HepG2 (cell line): ENCODE data around the gene SNAI3. TPM values are rescaled to one million over a fixed set of nuclear protein-coding genes. Genes with fewer than 3 reads are reported as not detected.

Experiments
- ATAC-seq: fragments of 200-7000 bp; cut with Tn5 transposase; 3 replicates; pipeline ENCODE4 v1.9.1; 2020; ENCODE audit warnings: mild to moderate bottlenecking, moderate library complexity
- BruUV-seq: library from RNA; stranded (reverse); fragments of 400-500 nt; replicated peaks from 2 replicates; lab custom pipeline; 2021; lab: Mats Ljungman, UMichigan
- CTCF ChIA-PET: fragments of 300-600 bp; formaldehyde crosslinking; extraction: SDS; loops from one replicate; lab custom pipeline; 2021; ENCODE audit warnings: low total read pairs, inconsistent platforms, low intra/inter-chr PET ratio; lab: Yijun Ruan, JAX
- POLR2A ChIA-PET: fragments of 350-600 bp; sonication (Branson Sonifier 250); formaldehyde crosslinking; loops from one replicate; lab custom pipeline; 2020; ENCODE audit warnings: antibody characterized with exemption, inconsistent platforms; lab: Yijun Ruan, JAX
- DNase-seq: peaks from one replicate; pipeline ENCODE4 v3.0.0-alpha.2; 2015; ENCODE audit warnings: low spot score
- FAIRE-seq: peaks from 3 replicates; lab custom pipeline; 2011; peaks lifted over from hg19 to GRCh38; lab: Jason Lieb, UNC
- H2AFZ ChIP-seq: one replicate; pipeline ENCODE4 v1.6.1; 2011; ENCODE audit warnings: low read length, inconsistent platforms
- H3K27ac ChIP-seq: fragments of 300-600 bp; 3 replicates; pipeline ENCODE4 v1.8.0; 2011; ENCODE audit warnings: mixed run types, mild to moderate bottlenecking, mixed read lengths, low read length, inconsistent platforms; ENCODE audit not compliant: insufficient read depth; ENCODE audit errors: extremely low read length
- H3K27me3 ChIP-seq, 2 experiments: fragments of 200-600 bp in 1 of 2; 2 replicates in 1 of 2; 3 replicates in 1 of 2; pipeline versions ENCODE4 v1.6.0 to v1.8.0; 2011; ENCODE audit warnings: low read length in 2 of 2, mild to moderate bottlenecking in 2 of 2, moderate library complexity in 2 of 2, inconsistent platforms in 1 of 2; ENCODE audit not compliant: insufficient read depth in 2 of 2, control insufficient read depth in 1 of 2
- H3K36me3 ChIP-seq, 2 experiments: fragments of 200-600 bp in 1 of 2; replicated peaks in 1 of 2; 2 replicates in 1 of 2; 3 replicates in 1 of 2; pipeline versions ENCODE4 v1.5.1 to v1.8.0; 2011; ENCODE audit warnings: low read length in 2 of 2, inconsistent platforms in 1 of 2; ENCODE audit not compliant: insufficient read depth in 2 of 2, control insufficient read depth in 1 of 2
- H3K4me1 ChIP-seq: 2 replicates; pipeline ENCODE4 v1.5.1; 2012; ENCODE audit warnings: low read length, inconsistent platforms; ENCODE audit not compliant: insufficient read depth
- H3K4me2 ChIP-seq: 2 replicates; pipeline ENCODE4 v1.6.0; 2011; ENCODE audit warnings: low read depth, low read length, inconsistent platforms
- H3K4me3 ChIP-seq, 3 experiments: fragments of 200-600 bp in 1 of 3; sonication (generic), shearing (Covaris generic) in 1 of 3; replicated peaks in 1 of 3; 2 replicates each; pipeline ENCODE4 v1.5.1; 2011 to 2016; ENCODE audit warnings: low read length in 3 of 3, inconsistent platforms in 2 of 3, low read depth in 2 of 3, mild to moderate bottlenecking in 2 of 3, control low read depth in 1 of 3, mixed read lengths in 1 of 3; ENCODE audit not compliant: insufficient read depth in 1 of 3
- H3K79me2 ChIP-seq: one replicate; pipeline ENCODE4 v1.6.1; 2011; ENCODE audit warnings: low read length, inconsistent platforms; ENCODE audit not compliant: insufficient read depth
- H3K9ac ChIP-seq: 2 replicates; pipeline ENCODE4 v1.6.0; 2011; ENCODE audit warnings: mild to moderate bottlenecking, low read depth, low read length, inconsistent platforms; ENCODE audit not compliant: insufficient read depth
- H3K9me3 ChIP-seq: 2 replicates; pipeline ENCODE4 v1.5.1; 2012; ENCODE audit warnings: mild to moderate bottlenecking, low read length
- H4K20me1 ChIP-seq: 2 replicates; pipeline ENCODE4 v1.6.0; 2011; ENCODE audit warnings: inconsistent platforms, mild to moderate bottlenecking, low read length, moderate library complexity; ENCODE audit not compliant: insufficient read depth
- FOXA3 ChIP-seq: IDR thresholded peaks from 2 replicates; pipeline ENCODE4 v1.6.1; 2016; ENCODE audit warnings: missing genetic modification reagents, missing compliant biosample characterization
- HIVEP1 ChIP-seq: sonication (generic); formaldehyde crosslinking; IDR thresholded peaks from 2 replicates; pipeline ENCODE4 v1.4.0; 2020; ENCODE audit warnings: mild to moderate bottlenecking, missing genetic modification reagents
- HNRNPL ChIP-seq: fragments of 200-400 bp; formaldehyde crosslinking; IDR thresholded peaks from 2 replicates; pipeline ENCODE4 v1.6.1; 2017; ENCODE audit warnings: mild to moderate bottlenecking, low read depth, low read length
- JUNB ChIP-seq: sonication (generic); formaldehyde crosslinking; IDR thresholded peaks from 2 replicates; pipeline ENCODE4 v1.8.0; 2022; ENCODE audit warnings: missing genetic modification reagents, mild to moderate bottlenecking, borderline replicate concordance
- POLR2AphosphoS2 ChIP-seq: IDR thresholded peaks from 2 replicates; pipeline ENCODE4 v1.6.1; 2011; ENCODE audit warnings: low read depth, low read length, improper control_type of control experiment
- XBP1 ChIP-seq: sonication (generic); formaldehyde crosslinking; IDR thresholded peaks from 2 replicates; pipeline ENCODE4 v1.5.0; 2020; ENCODE audit warnings: missing genetic modification reagents
- ZNF138 ChIP-seq: sonication (generic); formaldehyde crosslinking; IDR thresholded peaks from 2 replicates; pipeline ENCODE4 v1.5.0; 2020; ENCODE audit warnings: mild to moderate bottlenecking, low read depth, missing genetic modification reagents
- ZNF232 ChIP-seq: sonication (generic); formaldehyde crosslinking; IDR thresholded peaks from 2 replicates; pipeline ENCODE4 v1.4.0; 2020; ENCODE audit warnings: missing genetic modification reagents, borderline replicate concordance
- ZNF761 ChIP-seq: sonication (generic); formaldehyde crosslinking; conservative IDR thresholded peaks from 2 replicates; pipeline ENCODE4 v1.4.0; 2020; ENCODE audit warnings: mild to moderate bottlenecking, missing genetic modification reagents
- WGBS: methylation state at CpG from one replicate; pipeline ENCODE4 v1.1.6; 2017; ENCODE audit warnings: low lambda C conversion rate; 5-methylcytosine and 5-hydroxymethylcytosine counted together
- in situ Hi-C: cut with HindIII; loops from 2 replicates; pipeline ENCODE4 v1.10.0; 2017; ENCODE audit warnings: low pct_unique_long_range_greater_than_20kb; ENCODE audit not compliant: extremely low pct_ligation_motif_present
- intact Hi-C: fragments of 100-400 bp; cut with micrococcal nuclease; formaldehyde crosslinking; loops from one replicate; pipeline ENCODE4 v1.10.0; 2022; ENCODE audit not compliant: unreplicated experiment
- polyA plus RNA-seq, 8 experiments: library from polyadenylated mRNA; depleted of rRNA in 3 of 8; stranded (reverse) in 7 of 8; unstranded in 1 of 8; fragments of >200 nt; fragmentation: Illumina TruSeq in 4 of 8; extraction: Trizol in 4 of 8; gene quantifications; 2 replicates each; pipeline versions ENCODE4 v1.2.1 to v1.2.3, GENCODE V29; 2011 to 2016; ENCODE audit warnings: low read depth in 4 of 8, missing spikeins in 1 of 8, mixed read lengths in 1 of 8; ENCODE audit not compliant: insufficient read depth in 1 of 8
- total RNA-seq, 5 experiments: library from RNA; depleted of rRNA; stranded (reverse); fragments of >200 nt; fragmentation: Illumina TruSeq; extraction: Trizol; gene quantifications; 2 replicates each; pipeline ENCODE4 v1.2.3, GENCODE V29; 2016; ENCODE audit warnings: low read depth in 1 of 5
- TF ChIP-seq, protein P1 (sequence below): sonication (generic); formaldehyde crosslinking; IDR thresholded peaks from 2 replicates; pipeline ENCODE4 v1.5.1; 2020; ENCODE audit warnings: missing genetic modification reagents, mild to moderate bottlenecking, borderline replicate concordance
- TF ChIP-seq, protein P2 (sequence below): sonication (generic); formaldehyde crosslinking; IDR thresholded peaks from 2 replicates; pipeline ENCODE4 v1.8.0; 2022; ENCODE audit warnings: missing genetic modification reagents, mild to moderate bottlenecking, inconsistent platforms, borderline replicate concordance

SNAI3 gene
- total and polyA plus RNA-seq, 2 of the 13 experiments (the other 11 are each of a cell fraction or from before 2014, with no cell fraction given) = 0.09 to 0.18 TPM

DNA sequence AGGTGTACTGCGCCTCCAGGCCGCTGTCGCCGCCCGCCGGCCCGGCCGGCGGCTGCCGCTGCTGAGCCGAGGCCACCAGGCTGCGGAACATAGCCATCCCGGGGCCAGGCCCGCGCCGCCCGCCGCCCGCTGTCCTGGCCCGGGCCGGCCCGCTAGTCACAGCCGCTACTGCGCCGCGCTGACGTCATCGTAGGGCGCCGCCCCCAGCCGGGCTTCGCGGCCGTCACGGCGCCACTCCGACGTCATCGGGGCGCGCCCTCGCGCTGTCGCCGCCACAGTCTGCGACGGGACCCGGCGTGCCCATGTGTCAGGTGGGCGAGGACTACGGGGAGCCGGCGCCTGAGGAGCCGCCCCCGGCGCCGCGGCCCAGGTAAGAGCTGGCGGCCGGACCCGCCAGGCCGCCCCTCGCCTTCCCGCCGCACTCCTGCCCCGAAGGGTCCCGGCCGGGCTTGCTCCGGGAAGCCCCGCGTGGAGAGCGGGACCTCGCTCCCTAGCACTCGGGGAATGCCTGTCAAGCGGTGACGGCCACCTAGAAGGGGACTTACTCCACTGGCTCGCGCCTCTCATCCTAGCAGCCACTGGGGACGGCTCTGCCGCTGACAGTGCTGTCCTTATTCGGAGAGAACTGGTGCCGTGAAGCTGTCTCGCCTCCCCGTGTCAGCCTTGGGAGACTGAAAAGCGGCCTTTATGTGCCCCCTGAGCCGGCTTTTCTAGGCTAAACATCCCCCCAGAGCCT, 20.1 kb upstream of the SNAI3 start, which contains the start of the genes CTU2 and RNF166 (continued):
- TF ChIP-seq, protein P1, sequence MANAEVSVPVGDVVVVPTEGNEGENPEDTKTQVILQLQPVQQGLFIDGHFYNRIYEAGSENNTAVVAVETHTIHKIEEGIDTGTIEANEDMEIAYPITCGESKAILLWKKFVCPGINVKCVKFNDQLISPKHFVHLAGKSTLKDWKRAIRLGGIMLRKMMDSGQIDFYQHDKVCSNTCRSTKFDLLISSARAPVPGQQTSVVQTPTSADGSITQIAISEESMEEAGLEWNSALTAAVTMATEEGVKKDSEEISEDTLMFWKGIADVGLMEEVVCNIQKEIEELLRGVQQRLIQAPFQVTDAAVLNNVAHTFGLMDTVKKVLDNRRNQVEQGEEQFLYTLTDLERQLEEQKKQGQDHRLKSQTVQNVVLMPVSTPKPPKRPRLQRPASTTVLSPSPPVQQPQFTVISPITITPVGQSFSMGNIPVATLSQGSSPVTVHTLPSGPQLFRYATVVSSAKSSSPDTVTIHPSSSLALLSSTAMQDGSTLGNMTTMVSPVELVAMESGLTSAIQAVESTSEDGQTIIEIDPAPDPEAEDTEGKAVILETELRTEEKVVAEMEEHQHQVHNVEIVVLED (CRISPR knock-in tag) = peak; percentile 95
- TF ChIP-seq HIVEP1 (CRISPR knock-in tag) = 0 out of 2 replicates have a peak, but pooled peaks have one; percentile 71
- TF ChIP-seq ZNF138 (CRISPR knock-in tag) = peak; percentile 65; the same call in 1 of the 2 replicates
- TF ChIP-seq JUNB (CRISPR knock-in tag) = no peak
- TF ChIP-seq FOXA3 (CRISPR knock-in tag) = peak; percentile 71
- no peak for TF ChIP-seq HNRNPL
- TF ChIP-seq, protein P2, sequence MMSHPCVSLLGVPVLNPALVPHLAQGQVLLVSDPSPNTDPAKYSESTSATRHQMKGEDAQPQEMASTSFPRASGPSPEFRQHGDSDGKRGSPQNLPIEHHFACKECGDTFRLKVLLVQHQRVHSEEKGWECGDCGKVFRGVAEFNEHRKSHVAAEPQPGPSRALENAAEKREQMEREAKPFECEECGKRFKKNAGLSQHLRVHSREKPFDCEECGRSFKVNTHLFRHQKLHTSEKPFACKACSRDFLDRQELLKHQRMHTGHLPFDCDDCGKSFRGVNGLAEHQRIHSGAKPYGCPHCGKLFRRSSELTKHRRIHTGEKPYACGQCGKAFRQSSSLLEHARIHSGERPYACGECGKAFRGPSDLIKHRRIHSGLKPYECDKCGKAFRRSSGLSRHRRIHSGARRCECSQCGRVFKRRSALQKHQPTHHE (CRISPR knock-in tag) = peak; percentile 94

DNA sequence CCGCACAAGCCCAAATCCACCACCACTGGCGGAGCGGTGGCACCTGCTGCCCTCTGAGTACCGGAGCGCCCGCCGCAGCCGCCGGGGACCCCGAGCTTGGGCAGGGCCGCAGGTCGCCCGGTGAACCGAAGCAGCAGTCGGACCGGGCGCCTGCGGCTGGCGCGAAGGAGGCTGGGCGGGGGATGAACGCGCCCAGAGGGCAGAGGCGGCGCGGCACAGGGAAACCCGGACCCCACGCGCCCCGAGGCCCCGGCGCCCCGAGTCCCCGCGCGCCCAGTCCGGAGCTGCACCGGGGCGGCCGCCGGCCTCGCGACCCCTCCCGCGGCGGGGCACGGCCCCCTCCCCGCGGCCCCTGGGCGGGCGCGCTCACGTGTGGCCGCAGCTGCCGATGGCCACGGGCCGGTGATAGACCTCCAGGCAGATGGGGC, 19.5 kb upstream of the SNAI3 start:
- peaks cover 0 to 3% of the 10 kb centered on the region in 2 experiments; a peak in 1 of 5 replicates for H3K27me3 ChIP-seq
- intact Hi-C loops = no loop called here
- DNase-seq (no peak), FAIRE-seq (no peak), ATAC-seq (peak; percentile 2)
- peaks cover 80% of the 10 kb centered on the region for H3K4me1 ChIP-seq
- in situ Hi-C loops = no loop called here
- BruUV-seq = no TSS peak
- H3K79me2 ChIP-seq = peaks cover 31% of the 10 kb centered on the region
- CTCF ChIA-PET = interaction anchor here (1.0 kb wide), 1 partner anchor 133 kb away, joined by 4 read pairs; no protein-coding TSS in a partner anchor
- peak overlapping the region; percentile 92 for H3K9ac ChIP-seq
- peak overlapping the region; percentile 82 to 99 (median 83) for H3K4me3 ChIP-seq
- peak overlapping the region; percentile 93 for H3K4me2 ChIP-seq
- 1% methylated on average over 17 of the region's 57 CpGs for WGBS
- H3K9me3 ChIP-seq = no peaks in the 10 kb centered on the region
- H3K36me3 ChIP-seq = no peaks in the 10 kb centered on the region
- peak overlapping the region; percentile 22 for H3K27ac ChIP-seq
- H2AFZ ChIP-seq = no peak overlapping the region
- POLR2A ChIA-PET = interaction anchor here (1.4 kb wide), 1 partner anchor 43 kb away, joined by 5 read pairs; the partner anchor contains the start of gene MVD
- no peaks in the 10 kb centered on the region for H4K20me1 ChIP-seq
- TF ChIP-seq ZNF761 (CRISPR knock-in tag) (peak; percentile 14; the same call in 1 of the 2 replicates), POLR2AphosphoS2 (no peak), XBP1 (CRISPR knock-in tag) (no peak), JUNB (CRISPR knock-in tag) (no peak), ZNF232 (CRISPR knock-in tag) (no peak)
